Transverse colon (tissue), 4 donors: Measurements from ENCODE around the gene GRIA3. TPM values are rescaled to one million over a fixed set of nuclear protein-coding genes. Genes with fewer than 3 reads are reported as not detected.

Source experiments
- DNase-seq: peaks from one replicate; pipeline ENCODE4 v3.0.0-alpha.2; 2019
- H3K27ac ChIP-seq, 4 donors: fragments of 200-600 bp; sonication (generic); 2 replicates each; pipeline ENCODE4 v1.5.1; 2016 to 2018; ENCODE audit warnings: inconsistent platforms in 4 of 4
- H3K27me3 ChIP-seq: fragments of 200-600 bp; sonication (generic); 2 replicates; pipeline ENCODE4 v1.5.1; 2017; ENCODE audit warnings: inconsistent platforms
- H3K36me3 ChIP-seq, 4 donors: fragments of 200-600 bp; sonication (generic); 2 replicates each; pipeline ENCODE4 v1.5.1; 2017 to 2019; ENCODE audit warnings: inconsistent platforms in 4 of 4
- H3K4me1 ChIP-seq, 4 donors: fragments of 200-600 bp; sonication (generic); 2 replicates each; pipeline ENCODE4 v1.5.1; 2017 to 2020; ENCODE audit warnings: inconsistent platforms in 4 of 4
- H3K4me3 ChIP-seq, 4 donors: fragments of 200-600 bp; sonication (generic); 1 replicate in 1 of 4; 2 replicates in 3 of 4; pipeline versions ENCODE4 v1.5.1 to v1.6.1; 2017 to 2019; ENCODE audit warnings: inconsistent platforms in 4 of 4
- H3K9me3 ChIP-seq, 2 donors: fragments of 200-600 bp; sonication (generic); 2 replicates each; pipeline ENCODE4 v1.5.1; 2017 to 2019; ENCODE audit warnings: inconsistent platforms in 2 of 2
- CTCF ChIP-seq, 5 experiments: fragments of 200-600 bp in 3 of 5; fragments of 450-650 bp in 2 of 5; sonication (generic) in 3 of 5; IDR thresholded peaks; 1 replicate in 2 of 5; 2 replicates in 3 of 5; pipeline ENCODE4 v1.5.1; 2016 to 2017; ENCODE audit warnings: antibody characterized with exemption in 5 of 5, inconsistent platforms in 3 of 5, mild to moderate bottlenecking in 2 of 5, moderate library complexity in 1 of 5
- EP300 ChIP-seq: sonication (generic); formaldehyde crosslinking; IDR thresholded peaks from one replicate; pipeline ENCODE4 v1.6.1; 2017; ENCODE audit warnings: antibody characterized with exemption, low read depth
- POLR2A ChIP-seq: fragments of 450-650 bp; IDR thresholded peaks from one replicate; pipeline ENCODE4 v1.6.1; 2016; ENCODE audit warnings: antibody characterized with exemption, mild to moderate bottlenecking, moderate library complexity
- POLR2AphosphoS5 ChIP-seq, 3 donors: sonication (generic); formaldehyde crosslinking; IDR thresholded peaks; one replicate each; pipeline ENCODE4 v1.6.1; 2016; ENCODE audit warnings: antibody characterized with exemption in 3 of 3
- WGBS, 2 donors: methylation state at CpG; one replicate each; pipeline ENCODE4 v1.1.5; 2018; ENCODE audit warnings: low coverage in 1 of 2; 5-methylcytosine and 5-hydroxymethylcytosine counted together
- in situ Hi-C, 4 donors: fragments of 200-750 bp; cut with MboI; loops; one replicate each; pipeline versions ENCODE4 v1.15.0 to v1.15.1; 2017; ENCODE audit warnings: low sequenced_read_pairs in 3 of 4, low pct_ligation_motif_present in 1 of 4, low pct_unique_long_range_greater_than_20kb in 1 of 4
- intact Hi-C: fragments of 100-400 bp; cut with DNase I; formaldehyde crosslinking; loops from one replicate; pipeline ENCODE4 v1.15.1; 2023; ENCODE audit warnings: low total_unique reads
- total RNA-seq, 4 donors: library from RNA; depleted of rRNA; stranded (reverse); fragments of >200 nt; gene quantifications; one replicate each; pipeline ENCODE4 v1.1.0, GENCODE V29; 2016

The GRIA3 gene
- total RNA-seq, 4 donors from 2014 or later: 0.40 to 1.1 (median 0.68) TPM; not detected in 1

GRCh38 chrX:123477673-123478072 lies 293.6 kb downstream of the GRIA3 start:
- Histone ChIP-seq H3K27ac (no peak overlapping the region), H3K4me3 (no peak overlapping the region), H3K9me3 (no peaks in the 10 kb centered on the region), H3K36me3 (no peaks in the 10 kb centered on the region), H3K27me3 (no peaks in the 10 kb centered on the region), H3K4me1 (no peaks in the 10 kb centered on the region)
- DNase-seq: no peak
- TF ChIP-seq POLR2AphosphoS5 (IDR thresholded peaks at IDR 0.05) (no peak), EP300 (no peak), CTCF (IDR thresholded peaks at IDR 0.05) (no peak), POLR2A (no peak)
- 80 to 87% methylated on average over 1 to 3 of the region's 3 CpGs for WGBS, 2 donors
- in situ Hi-C loops (no loop called here), intact Hi-C loops (no loop called here)

GRCh38 chrX:123481913-123482851 lies 298.1 kb downstream of the GRIA3 start:
- no peak for DNase-seq
- H3K4me3 ChIP-seq: no peak overlapping the region
- H3K4me1 ChIP-seq: no peaks in the 10 kb centered on the region
- TF ChIP-seq EP300: no peak
- TF ChIP-seq POLR2A: no peak
- TF ChIP-seq CTCF (IDR thresholded peaks at IDR 0.05): peak in 1 of 5 experiments; percentile 14
- peak in 2 of 3 donors; percentile 14 to 51 for TF ChIP-seq POLR2AphosphoS5 (IDR thresholded peaks at IDR 0.05)
- intact Hi-C loops: no loop called here
- H3K27ac ChIP-seq: peak overlapping the region in 3 of 4 donors; percentile 37 to 56 (median 41)
- 58 to 67% methylated on average over 7 to 11 of the region's 11 CpGs for WGBS, 2 donors
- no peaks in the 10 kb centered on the region for H3K27me3 ChIP-seq
- in situ Hi-C loops: no loop called here
- H3K36me3 ChIP-seq: no peaks in the 10 kb centered on the region
- H3K9me3 ChIP-seq: no peaks in the 10 kb centered on the region

- intact Hi-C loops: no loop called here
Measured at GRCh38 chrX:123486297-123486696, 302.2 kb downstream of the GRIA3 start.

More at GRCh38 chrX:123486297-123486696, 302.2 kb downstream of the GRIA3 start:
- peak overlapping the region in 1 of 4 donors; percentile 41 for H3K27ac ChIP-seq
- no peaks in the 10 kb centered on the region for H3K36me3 ChIP-seq
- 70% methylated on average over 2 of the region's 2 CpGs; no CpG with 5 or more reads in 1 of the 2 donors for WGBS, 2 donors
- H3K4me3 ChIP-seq: no peak overlapping the region
- no peaks in the 10 kb centered on the region for H3K27me3 ChIP-seq
- in situ Hi-C loops: no loop called here
- H3K9me3 ChIP-seq: no peaks in the 10 kb centered on the region
- no peak for DNase-seq
- H3K4me1 ChIP-seq: no peaks in the 10 kb centered on the region
- TF ChIP-seq POLR2AphosphoS5 (IDR thresholded peaks at IDR 0.05): peak in 1 of 3 donors; percentile 7
- no peak for TF ChIP-seq CTCF (IDR thresholded peaks at IDR 0.05)
